GM19455 (cell line): Measurements from ENCODE around the gene STX8.
A peak's percentile ranks its signal among the peaks of the same experiment; 100 is the strongest.

ENCODE experiments used
- ATAC-seq: cut with Tn5 transposase; IDR thresholded peaks from one replicate; pipeline ENCODE4 v1.9.1; 2021; ENCODE audit not compliant: unreplicated experiment

STX8 gene

DNA sequence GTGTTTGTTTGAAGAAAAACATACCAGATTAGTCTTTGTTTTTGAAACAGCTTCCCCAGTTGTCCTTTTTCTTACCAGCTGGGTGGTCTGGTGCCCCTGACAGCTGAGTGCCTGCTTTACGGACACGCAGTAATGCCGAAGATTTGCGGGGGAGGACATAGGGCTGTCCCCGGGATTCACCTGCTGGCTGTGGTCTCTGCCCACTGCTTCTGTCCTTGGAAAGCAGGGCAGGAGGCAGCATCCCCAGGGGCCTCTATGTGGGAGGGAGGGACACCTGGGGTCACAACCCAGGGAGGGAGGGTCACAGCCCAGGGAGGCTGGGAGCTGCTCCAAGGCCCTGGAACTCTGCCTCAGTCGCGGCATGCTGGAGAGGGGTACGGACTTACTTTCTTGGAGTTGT, 332.6 kb downstream of the STX8 start:
- no peak for ATAC-seq

DNA sequence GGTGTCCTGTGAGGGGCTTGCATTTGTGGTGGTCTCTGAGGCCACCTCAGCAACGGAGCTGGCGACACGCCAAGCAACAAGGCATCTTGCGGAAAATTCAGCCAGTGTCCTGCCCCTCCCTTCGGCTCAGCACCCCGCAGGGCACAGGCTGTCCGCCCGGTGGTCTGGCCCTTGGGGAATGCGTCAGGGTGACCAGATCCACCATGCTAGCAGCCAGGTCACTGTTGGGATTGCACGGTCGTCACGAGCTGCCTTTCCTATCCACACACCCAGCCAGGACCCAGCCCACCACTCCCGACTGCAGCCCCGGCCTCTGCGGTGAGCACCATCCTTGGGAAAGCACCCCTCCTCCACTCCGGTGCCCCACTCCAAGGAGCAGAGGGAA, 333.1 kb downstream of the STX8 start:
- ATAC-seq: no peak

DNA sequence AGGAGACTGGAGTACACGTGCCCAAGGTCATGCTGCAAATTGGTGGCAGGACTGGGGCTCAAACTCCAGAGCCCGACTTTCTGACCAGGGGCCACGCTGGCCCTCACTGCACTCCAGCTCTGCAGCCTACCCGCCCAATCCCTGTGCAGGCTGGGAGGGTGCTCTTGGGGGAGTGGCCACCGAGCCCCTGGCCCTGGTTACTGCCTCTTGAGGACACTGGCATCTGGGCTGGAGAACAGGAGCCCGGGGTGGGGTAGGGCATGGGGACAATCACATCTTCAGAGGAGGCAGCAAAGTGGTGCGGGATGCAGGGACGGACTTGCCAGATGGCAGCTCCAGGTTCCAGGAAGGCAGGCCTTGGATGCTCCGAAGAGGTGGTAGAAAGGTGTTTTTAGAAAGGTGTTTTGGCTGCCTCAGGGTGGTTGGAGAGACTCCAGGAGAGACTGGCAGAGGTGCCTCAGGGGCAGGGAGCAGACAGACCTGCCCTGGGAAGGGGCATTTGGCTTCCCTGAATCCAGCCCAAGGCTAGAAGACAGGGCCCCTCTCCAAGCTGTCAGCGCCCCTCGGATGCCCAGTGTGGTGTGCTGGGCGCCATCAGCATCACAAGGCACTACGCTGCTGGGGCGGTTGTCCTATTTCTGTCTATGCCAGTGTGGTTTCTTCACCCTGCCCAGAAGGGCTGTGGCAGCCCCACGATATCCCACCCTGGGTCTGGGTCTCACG, 333.7 kb downstream of the STX8 start:
- no peak for ATAC-seq

DNA sequence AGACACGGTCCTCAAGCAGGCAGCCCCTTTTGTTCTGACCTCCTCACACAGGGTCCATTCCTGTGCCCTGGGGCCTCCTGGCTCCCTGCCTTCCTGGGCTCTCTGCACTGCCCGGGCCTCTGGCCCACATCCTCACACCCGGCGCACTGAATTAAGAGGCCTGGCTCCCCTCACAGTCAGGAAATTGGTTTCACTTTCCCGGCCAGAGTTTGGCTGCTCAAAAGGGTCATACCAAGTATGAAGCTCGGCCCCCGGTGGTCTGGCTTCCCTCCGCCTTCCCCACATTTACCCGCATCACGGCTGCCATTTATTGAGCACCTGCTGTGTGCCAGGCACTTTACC, 334.3 kb downstream of the STX8 start:
- ATAC-seq: no peak

DNA sequence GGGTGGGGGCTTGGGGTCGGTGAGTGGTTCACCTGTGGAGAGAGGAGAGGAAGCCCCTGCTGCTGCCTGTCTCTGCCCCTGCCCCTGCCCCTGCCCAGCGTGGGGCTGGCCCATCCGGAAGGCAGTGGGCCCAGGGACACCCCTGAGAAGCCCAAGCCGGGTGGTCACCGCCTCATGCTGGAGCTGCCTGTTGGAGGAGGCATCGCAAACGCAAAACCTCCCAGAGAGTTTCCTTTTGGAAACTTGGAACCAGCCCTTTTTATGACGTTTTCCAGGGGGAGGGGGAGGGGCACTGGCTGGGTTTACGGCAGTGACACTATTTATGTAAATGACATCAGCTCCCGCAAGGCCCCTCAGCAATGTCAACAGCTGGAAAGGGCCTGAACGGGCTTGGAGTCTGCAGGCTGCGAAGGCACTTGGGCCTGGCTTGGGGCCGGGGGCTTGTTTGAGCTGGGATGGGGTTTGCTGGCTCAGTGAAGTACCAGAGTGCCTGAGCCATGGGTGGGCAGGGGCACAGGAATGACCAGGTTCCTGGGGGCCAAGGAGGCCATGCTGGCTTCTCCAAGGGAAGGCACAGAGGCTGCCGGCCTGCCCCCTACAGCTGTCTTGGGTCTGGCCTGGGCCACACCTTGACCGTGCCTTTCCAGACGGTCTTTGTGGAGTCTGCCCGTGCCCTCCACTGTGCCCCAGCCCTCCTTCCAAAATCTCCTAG, 334.8 kb downstream of the STX8 start:
- no peak for ATAC-seq

DNA sequence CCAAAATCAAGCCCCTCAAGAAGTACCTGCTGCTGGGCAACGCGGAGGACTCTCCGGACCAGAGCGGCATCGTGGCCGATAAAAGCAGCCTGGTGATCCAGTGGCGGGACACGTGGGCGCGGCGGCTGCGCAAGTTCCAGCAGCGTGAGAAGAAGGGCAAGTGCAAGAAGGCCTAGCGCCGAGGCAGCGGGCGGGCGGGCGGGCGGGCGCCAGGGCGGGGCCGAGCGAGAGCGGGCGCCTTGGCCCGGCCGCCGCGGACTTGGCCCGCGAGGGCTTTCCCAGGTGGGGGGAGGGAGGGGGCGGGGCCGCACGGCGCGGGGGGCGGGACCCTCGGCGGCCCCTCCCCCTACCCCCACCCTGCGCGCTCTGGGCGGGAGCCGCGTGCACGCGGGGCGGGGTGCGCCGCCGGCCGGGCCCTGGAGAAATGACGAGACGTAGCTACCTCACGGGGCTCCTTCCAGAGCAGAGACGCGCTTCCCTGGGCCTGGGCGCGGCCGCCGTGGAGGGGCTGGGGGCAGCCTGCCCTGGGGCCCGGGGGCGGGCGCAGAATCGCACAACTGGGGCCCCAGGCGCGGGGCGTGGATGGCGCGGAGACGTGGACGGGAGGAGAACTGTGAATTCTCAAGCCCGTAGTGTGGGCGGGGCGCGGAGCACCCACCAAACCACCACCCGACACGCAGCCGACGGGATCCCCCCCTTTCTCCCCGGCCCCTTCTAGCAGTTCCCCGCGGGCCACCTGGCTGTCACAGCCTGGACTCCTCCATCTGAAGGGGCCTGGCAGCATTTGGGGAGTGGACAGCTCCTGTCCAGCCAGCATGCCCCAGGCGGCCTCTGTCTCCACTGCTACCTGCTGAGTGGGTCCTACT, 335.6 kb downstream of the STX8 start:
- ATAC-seq: peak; percentile 60

DNA sequence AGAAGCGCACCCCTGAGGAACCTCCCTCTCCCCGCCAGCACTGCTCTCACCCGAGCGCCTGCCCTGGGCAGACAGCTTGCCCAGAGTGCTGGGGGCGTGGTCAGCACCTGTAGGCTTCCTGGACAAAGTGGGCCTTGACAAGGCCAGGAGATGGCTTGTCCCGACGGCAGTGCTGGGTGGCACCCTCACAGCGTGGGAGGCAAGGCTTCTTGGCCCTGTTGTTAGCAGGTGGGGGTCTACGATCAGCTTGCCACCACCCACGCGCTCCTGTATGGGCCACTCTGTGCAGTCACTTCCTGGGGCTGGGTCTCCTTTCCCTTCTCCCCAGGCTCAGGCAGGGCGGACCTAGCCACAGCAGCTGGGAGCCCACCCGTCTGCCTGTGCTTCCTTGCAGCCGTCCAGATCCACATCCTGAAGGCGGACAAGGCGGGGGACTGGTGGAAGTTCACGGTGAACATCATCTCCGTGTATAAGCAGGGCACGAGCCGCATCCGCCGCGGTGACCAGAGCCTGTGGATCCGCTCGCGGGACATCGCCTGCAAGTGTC, 336.3 kb downstream of the STX8 start:
- ATAC-seq: no peak

DNA sequence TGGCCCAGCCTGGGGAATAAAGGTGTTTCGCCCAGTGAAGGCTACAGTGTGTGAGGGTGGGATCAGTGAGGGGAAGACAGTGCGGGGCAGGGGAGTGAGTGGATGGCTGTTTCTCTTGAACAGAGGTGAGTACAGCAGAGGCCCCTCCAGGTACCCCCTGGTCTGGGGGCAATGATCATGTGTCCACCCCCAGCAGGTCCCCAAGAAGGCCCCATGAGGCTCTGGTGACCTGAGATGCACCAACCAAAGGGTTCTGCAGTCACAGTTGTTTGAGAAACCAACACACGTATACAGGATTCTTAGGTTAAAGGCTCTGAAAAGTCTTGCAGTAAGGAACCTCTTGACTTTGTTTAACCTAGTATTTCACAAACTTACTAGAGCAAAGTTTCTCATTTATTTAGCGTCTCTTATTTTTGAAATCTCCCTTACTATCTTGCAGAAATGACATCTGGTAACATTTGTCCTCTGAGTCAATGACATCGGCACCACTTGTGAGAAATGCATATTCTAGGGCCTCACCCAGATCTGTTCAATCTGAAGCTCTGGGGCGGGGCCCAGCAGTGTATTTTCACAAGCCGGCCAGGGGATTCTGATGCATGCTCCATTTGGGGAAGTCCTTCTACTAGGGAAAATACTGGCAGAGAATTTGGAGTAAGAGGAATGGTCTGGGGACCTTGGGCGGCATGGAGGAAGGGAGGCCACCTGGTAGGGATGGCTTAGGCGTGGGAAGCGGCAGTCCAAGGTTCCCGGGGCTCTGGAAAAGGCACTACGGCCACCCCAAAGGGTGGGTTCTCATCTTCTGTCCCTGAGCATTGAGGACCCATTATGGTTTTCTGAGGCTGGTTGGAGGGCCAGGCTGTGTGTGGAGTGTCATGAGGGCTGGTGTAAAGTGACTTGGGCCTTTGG, 337.0 kb downstream of the STX8 start:
- no peak for ATAC-seq

DNA sequence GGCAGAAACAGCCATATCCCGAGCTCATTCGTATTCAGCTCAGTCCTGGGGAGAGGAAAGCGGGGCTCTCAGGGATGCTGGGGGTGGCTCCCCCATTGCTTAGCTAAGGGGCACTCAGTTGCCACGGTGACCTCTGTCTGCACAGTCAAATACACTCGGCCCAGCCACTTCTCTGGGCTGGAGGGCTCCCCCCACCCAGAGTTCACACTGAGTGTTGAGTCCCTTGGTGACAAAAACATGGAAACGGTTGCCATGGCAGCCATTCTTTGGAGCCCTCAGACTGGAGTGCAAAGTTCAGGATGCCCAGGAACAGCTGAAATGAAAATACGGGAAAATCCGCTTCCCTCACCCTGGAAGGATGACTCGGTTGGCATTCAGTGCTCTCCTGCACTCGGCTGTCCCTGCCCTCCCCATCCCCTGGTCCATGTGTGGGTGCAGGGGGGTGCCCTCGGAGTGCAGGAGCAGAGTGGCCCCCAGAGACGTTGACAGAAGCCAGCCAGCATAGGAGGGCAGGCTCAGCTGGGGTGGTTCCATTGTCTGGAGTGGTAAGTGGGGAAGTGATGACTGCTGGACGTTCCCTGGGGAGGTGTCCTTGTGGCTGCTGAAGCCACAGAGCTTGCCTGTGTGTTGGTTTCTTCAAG, 337.8 kb downstream of the STX8 start:
- no peak for ATAC-seq

DNA sequence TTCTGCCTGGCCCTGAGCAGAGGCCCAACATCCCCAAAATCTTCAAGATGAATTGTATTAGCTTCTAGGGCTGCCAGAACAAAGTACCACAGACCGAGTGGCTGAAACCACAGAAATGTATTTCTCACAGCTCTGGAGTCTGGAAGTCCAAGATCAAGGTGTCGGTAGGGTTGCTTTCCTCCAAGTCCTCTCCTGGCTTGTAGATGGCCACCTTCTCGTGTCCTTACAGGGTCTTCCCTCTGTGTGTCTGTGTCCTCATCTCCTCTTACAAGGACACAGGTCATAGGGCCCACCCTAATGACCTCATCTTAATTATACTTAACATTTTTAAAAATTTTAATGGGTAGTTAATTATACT, 338.6 kb downstream of the STX8 start:
- ATAC-seq: no peak

DNA sequence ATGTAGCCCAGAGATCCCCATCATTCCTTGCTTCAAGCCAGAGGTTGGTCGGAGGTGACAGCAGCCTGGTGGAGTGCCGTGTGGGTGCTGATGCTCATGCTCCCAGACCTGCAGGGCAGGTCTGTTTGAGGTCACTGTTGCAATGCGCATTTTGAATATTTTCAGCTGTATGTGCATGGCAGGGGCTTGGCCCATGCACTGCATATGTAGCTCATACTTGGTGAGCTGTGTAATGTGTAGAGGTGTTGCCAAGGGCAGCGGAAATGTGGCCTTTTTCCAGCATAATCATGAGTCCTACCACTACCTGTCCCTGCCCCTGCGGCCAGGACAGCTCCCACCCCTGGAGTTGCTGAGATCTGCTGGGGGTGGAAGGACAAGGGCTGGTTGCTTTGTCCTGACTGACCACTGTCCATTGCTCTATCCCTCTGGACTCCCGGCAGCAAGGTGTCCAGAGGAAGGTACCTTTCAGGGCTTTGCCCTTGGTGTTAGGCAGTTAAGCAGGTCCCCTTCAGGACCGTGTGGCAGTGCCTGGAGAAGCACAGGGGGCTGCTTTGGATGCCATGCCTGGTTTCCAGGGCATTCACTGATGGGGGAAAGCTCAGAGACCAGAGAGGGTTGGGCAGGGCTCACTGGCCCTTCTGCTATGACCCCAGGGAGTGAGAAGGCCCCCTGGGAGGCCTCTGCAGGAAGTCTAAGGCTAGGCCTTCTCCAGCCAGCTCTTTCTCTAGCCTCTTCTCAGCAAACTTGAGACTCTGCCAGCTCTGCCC, 339.2 kb downstream of the STX8 start:
- ATAC-seq: no peak

DNA sequence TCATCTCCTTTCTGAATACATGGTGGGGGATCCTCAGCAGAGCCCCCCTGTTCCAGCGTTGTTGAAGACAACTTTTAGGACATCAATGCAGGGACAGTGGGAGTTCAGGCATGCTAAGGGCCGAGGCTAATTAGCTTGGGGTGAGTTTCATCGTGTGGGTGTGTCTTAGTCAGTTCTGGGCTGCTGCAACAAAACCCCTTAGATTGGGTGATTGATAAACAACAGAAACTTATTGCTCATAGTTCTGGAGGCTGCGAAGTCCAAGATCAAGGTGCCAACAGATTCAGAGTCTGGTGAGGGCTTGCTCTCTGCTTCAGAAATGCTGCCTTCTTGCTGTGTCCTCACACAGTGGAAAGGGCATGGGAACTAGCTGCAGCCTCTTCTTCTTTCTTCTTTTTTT, 340.3 kb downstream of the STX8 start:
- no peak for ATAC-seq

DNA sequence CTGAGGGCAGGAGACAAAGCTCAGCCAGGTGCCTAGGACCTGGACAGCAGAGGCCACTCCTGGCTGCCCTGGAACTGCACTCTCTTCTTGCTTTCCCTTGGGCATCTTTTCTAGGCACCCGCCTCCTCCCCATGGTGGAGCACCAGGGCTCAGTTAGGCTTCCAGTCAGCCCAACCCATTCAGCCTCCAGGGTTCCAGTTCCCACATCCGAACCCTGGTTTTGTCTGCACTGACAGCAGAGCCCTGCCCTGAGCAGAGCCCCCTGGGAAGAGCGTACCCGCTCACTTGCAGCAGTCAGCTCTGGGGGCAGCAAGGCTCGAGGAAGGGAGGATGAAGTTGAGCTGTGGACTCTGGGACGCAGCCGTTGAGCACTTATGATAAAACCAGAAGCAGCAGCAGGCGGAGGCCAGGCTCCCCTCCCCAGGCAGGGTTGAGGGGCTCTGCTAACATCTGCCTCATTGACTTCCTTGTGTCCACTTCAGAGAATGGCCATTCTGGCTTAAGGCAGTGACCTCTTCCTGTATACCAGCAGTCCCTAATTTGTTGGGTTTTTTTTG, 341.2 kb downstream of the STX8 start:
- ATAC-seq: no peak

DNA sequence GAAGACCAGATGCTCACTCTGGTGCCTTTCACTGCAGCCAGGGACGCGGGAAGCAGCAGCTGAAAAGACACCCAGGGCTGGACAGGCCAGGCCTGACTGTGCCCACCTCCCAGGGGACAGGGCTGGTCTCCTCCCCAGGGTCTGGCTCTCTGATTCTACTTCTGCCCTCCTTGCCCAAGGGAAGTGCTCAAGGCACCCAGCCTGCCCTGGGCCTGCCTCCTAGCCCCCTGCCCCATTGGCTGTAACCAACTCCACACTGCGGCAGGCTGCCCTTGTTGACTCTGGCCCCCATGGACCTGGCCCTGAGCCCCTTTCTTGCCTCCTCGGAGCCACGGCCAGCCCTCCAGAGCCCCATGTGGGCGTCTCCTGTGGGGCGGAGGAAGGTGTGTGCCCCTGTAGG, 341.9 kb downstream of the STX8 start:
- ATAC-seq: no peak

DNA sequence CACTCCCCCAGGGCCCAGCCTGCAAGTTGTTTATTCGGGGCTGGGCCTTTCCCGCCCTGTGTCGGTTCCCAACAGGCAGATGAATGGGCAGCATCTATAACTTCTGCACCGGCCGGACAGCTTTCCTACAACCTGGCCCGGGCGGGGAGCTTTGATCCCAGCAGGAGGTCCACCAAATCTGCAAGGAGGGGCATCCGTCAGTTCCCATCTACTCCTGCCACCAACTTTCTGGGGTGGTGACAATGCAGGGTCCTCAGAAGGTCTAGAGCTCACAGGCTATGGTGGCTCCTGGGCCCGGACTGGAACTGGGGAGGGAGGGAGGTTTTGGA, 342.4 kb downstream of the STX8 start:
- no peak for ATAC-seq

DNA sequence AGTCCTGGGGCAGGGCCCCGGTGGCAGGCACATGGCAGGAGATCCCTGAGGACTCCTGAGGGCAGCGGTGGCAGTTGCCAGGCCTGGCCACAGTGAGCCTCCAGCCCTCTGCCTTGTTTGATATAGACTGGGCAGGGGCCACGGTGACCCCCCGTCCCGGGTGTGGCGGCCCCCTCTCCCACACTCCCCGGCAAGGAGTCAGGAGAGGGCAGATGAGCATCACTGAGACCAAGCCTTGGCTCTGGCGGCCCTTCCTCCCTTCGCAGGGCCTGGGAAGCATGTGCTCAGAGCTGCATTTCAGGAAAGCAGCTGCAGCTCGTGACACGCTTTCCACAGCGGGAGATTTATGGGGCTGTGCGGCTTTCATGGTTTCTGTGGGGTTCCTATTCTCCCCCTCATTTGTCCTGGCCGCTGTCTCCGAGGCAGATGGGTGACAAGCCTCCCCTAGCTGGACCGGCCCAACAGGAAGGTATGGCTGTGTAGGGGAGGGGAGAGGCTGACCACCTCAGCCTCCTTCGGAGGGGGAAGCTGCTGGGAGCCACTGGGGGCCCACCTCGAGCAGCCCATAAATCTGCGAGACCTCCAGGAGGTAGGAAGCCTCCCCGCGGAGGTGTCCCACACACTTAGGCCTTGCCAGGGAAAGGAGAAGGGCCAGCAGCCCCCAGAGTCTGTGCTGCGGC, 342.9 kb downstream of the STX8 start:
- ATAC-seq: no peak

DNA sequence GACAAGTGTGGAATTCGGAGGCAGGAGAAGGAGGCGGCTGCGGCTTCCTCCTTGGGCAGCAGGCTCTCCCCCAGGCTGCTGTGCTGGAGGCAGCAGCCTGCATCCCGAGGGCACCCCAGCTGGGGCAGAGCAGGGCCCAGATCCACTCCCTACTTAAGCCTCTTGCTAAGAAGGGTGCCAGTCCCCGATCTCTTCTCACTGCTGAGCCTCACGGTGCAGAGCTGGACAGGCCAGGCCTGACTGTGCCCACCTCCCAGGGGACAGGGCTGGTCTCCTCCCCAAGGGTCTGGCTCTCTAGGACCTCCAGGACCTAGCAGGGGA, 343.5 kb downstream of the STX8 start:
- no peak for ATAC-seq

DNA sequence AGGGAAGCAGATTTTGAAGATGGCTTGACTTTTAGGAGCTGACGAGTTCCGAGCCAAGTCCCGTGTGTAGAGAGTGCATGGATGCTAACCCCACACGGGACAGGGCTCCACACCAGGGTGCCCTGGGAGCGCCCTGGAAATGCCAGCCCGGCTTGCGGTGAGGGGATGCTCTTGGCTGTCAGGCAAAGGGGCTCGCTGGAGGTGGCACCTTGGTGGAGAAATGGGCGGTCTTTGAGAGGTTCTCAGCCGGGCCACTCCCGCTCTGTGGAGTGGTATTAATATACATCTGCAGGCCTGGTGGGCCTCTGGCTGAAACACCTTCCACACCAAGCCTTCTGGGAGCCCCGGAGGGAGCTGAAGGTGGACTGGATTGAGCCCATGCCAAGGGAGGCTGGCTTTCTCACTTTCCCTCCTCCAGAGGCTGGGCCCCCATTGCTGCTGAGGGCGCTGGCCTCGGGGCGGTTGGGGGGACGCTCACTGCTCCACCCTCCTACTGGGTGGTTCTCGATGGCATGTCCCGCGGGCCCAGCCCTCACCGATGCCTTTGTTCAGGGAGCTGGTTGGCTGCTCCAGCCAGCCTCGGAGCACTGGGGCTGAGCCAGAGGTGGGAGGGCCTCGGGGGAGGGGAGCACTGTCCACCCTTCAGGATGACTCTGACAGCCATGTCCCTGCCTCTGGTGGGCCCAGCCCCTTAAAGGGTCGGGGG, 344.0 kb downstream of the STX8 start:
- ATAC-seq: no peak
